GM12878 (cell line): ENCODE measurements around the gene OPN1SW. TPM values are rescaled to one million over a fixed set of nuclear protein-coding genes. Genes with fewer than 3 reads are reported as not detected.

ENCODE experiments used
- ATAC-seq: fragments of 200-7000 bp; cut with Tn5 transposase; 3 replicates; pipeline ENCODE4 v1.9.1; 2020; ENCODE audit warnings: mild to moderate bottlenecking, moderate library complexity
- BruUV-seq: library from RNA; stranded (reverse); fragments of 400-500 nt; replicated peaks from 2 replicates; lab custom pipeline; 2021; lab: Mats Ljungman, UMichigan
- CTCF ChIA-PET: fragments of 300-600 bp; sonication (Branson Sonifier 250); formaldehyde crosslinking; extraction: SDS; loops from one replicate; lab custom pipeline; 2021; ENCODE audit warnings: inconsistent platforms; lab: Yijun Ruan, JAX
- POLR2A ChIA-PET: fragments of 350-600 bp; formaldehyde crosslinking; extraction: SDS; loops from one replicate; lab custom pipeline; 2021; ENCODE audit warnings: inconsistent platforms; lab: Charles Lee
- RAD21 ChIA-PET: fragments of 300-600 bp; sonication (Branson Sonifier 250); formaldehyde crosslinking; loops from one replicate; lab custom pipeline; 2023; ENCODE audit warnings: antibody characterized with exemption; ENCODE audit not compliant: unreplicated experiment; lab: Charles Lee
- SMC1A ChIA-PET: fragments of 300-600 bp; sonication (Branson Sonifier 250); formaldehyde crosslinking; loops from one replicate; lab custom pipeline; 2023; ENCODE audit not compliant: unreplicated experiment, uncharacterized antibody; lab: Charles Lee
- DNase-seq: peaks from one replicate; pipeline ENCODE4 v3.0.0-alpha.2; 2011; ENCODE audit warnings: low read depth, low spot score
- FAIRE-seq: peaks from 3 replicates; lab custom pipeline; 2011; peaks lifted over from hg19 to GRCh38; lab: Jason Lieb, UNC
- H2AFZ ChIP-seq: 2 replicates; pipeline ENCODE4 v1.6.0; 2011; ENCODE audit warnings: low read depth, low read length, control low read depth; ENCODE audit not compliant: control insufficient read depth
- H3K27ac ChIP-seq: 2 replicates; pipeline ENCODE4 v1.5.1; 2011; ENCODE audit warnings: control low read depth; ENCODE audit not compliant: control insufficient read depth, insufficient read depth
- H3K27me3 ChIP-seq, 2 experiments: replicated peaks in 1 of 2; 2 replicates each; pipeline versions ENCODE4 v1.6.0 to v1.6.1; 2011; ENCODE audit warnings: low read length in 1 of 2; ENCODE audit not compliant: control insufficient read depth in 2 of 2, insufficient read depth in 2 of 2
- H3K36me3 ChIP-seq, 2 experiments: 2 replicates each; pipeline ENCODE4 v1.5.1; 2011; ENCODE audit warnings: low read length in 1 of 2; ENCODE audit not compliant: control insufficient read depth in 2 of 2, insufficient read depth in 2 of 2
- H3K4me1 ChIP-seq: 2 replicates; pipeline ENCODE4 v1.6.1; 2011; ENCODE audit warnings: mild to moderate bottlenecking, low read length, moderate library complexity, mixed read lengths; ENCODE audit not compliant: control insufficient read depth, insufficient read depth
- H3K4me2 ChIP-seq: 2 replicates; pipeline ENCODE4 v1.6.0; 2011; ENCODE audit warnings: control low read depth; ENCODE audit not compliant: control insufficient read depth, insufficient read depth
- H3K4me3 ChIP-seq: fragments of 200-600 bp; sonication (generic); 2 replicates; pipeline ENCODE4 v1.5.1; 2016
- H3K79me2 ChIP-seq: 2 replicates; pipeline ENCODE4 v1.6.0; 2011; ENCODE audit warnings: low read length; ENCODE audit not compliant: control insufficient read depth, insufficient read depth
- H3K9ac ChIP-seq: 2 replicates; pipeline ENCODE4 v1.8.0; 2011; ENCODE audit warnings: low read length, control low read depth, mixed read lengths; ENCODE audit not compliant: control insufficient read depth, insufficient read depth
- H3K9me3 ChIP-seq: replicated peaks from 3 replicates; pipeline ENCODE4 v1.5.1; 2011; ENCODE audit warnings: mild to moderate bottlenecking, low read length; ENCODE audit not compliant: control insufficient read depth, insufficient read depth
- H4K20me1 ChIP-seq: 2 replicates; pipeline ENCODE4 v1.6.0; 2011; ENCODE audit not compliant: control insufficient read depth, insufficient read depth
- CBX5 ChIP-seq: sonication (generic); IDR thresholded peaks from 2 replicates; pipeline ENCODE4 v1.6.1; 2016; ENCODE audit warnings: low read depth, moderate library complexity, mild to moderate bottlenecking, inconsistent platforms
- E4F1 ChIP-seq: fragments of 450-650 bp; IDR thresholded peaks from 2 replicates; pipeline ENCODE4 v1.6.1; 2018; ENCODE audit warnings: borderline replicate concordance, mild to moderate bottlenecking; ENCODE audit not compliant: partially characterized antibody
- EGR1 ChIP-seq, 2 experiments: IDR thresholded peaks; 1 replicate in 1 of 2; 2 replicates in 1 of 2; pipeline ENCODE4 v1.6.1; 2011 to 2012; ENCODE audit warnings: low read depth in 2 of 2, low read length in 2 of 2, borderline replicate concordance in 1 of 2, mild to moderate bottlenecking in 1 of 2, moderate library complexity in 1 of 2
- FOXK2 ChIP-seq: fragments of 450-650 bp; IDR thresholded peaks from 2 replicates; pipeline ENCODE4 v1.6.1; 2017; ENCODE audit warnings: mild to moderate bottlenecking, moderate library complexity
- HSF1 ChIP-seq: fragments of 150-350 bp; IDR thresholded peaks from 2 replicates; pipeline ENCODE4 v1.6.1; 2014; ENCODE audit warnings: mild to moderate bottlenecking, low read depth, low read length
- NFIC ChIP-seq: IDR thresholded peaks from 2 replicates; pipeline ENCODE4 v1.6.1; 2012; ENCODE audit warnings: low read depth, mild to moderate bottlenecking, inconsistent platforms, low read length, moderate library complexity
- NFYB ChIP-seq: IDR thresholded peaks from 2 replicates; pipeline ENCODE4 v1.6.1; 2011; ENCODE audit warnings: low read depth, mild to moderate bottlenecking, low read length, improper control_type of control experiment, moderate library complexity; ENCODE audit not compliant: insufficient read depth
- PAX8 ChIP-seq: fragments of 450-650 bp; IDR thresholded peaks from 2 replicates; pipeline ENCODE4 v1.6.1; 2017; ENCODE audit warnings: mild to moderate bottlenecking, moderate library complexity
- RAD21 ChIP-seq: IDR thresholded peaks from 2 replicates; pipeline ENCODE4 v1.6.1; 2011; ENCODE audit warnings: mild to moderate bottlenecking, low read depth, low read length, moderate library complexity; ENCODE audit not compliant: insufficient read depth
- RAD51 ChIP-seq: fragments of 450-650 bp; IDR thresholded peaks from 2 replicates; pipeline ENCODE4 v1.6.1; 2016; ENCODE audit warnings: moderate library complexity, mild to moderate bottlenecking, inconsistent platforms
- RFX5 ChIP-seq: IDR thresholded peaks from 2 replicates; pipeline ENCODE4 v1.6.1; 2011; ENCODE audit warnings: low read depth, low read length, improper control_type of control experiment
- RUNX3 ChIP-seq: IDR thresholded peaks from 2 replicates; pipeline ENCODE4 v1.6.1; 2012; ENCODE audit warnings: low read length, inconsistent platforms
- TARDBP ChIP-seq: IDR thresholded peaks from 2 replicates; pipeline ENCODE4 v1.6.1; 2016; ENCODE audit warnings: borderline replicate concordance
- ZNF384 ChIP-seq: IDR thresholded peaks from 2 replicates; pipeline ENCODE4 v1.6.1; 2012; ENCODE audit warnings: low read depth, mild to moderate bottlenecking, low read length, improper control_type of control experiment, borderline replicate concordance
- WGBS: methylation state at CpG from one replicate; pipeline ENCODE4 v1.1.6; 2016; ENCODE audit warnings: low lambda C conversion rate; ENCODE audit not compliant: insufficient replicate concordance, insufficient coverage; ENCODE audit errors: missing lambda C conversion rate; 5-methylcytosine and 5-hydroxymethylcytosine counted together
- in situ Hi-C: fragments of 300-500 bp; cut with MboI; formaldehyde crosslinking; loops from 9 replicates; pipeline ENCODE4 v1.14.3; 2018; ENCODE audit warnings: mixed read lengths
- intact Hi-C: fragments of 100-400 bp; cut with micrococcal nuclease; formaldehyde crosslinking; loops from one replicate; pipeline ENCODE4 v1.14.2; 2022; ENCODE audit not compliant: unreplicated experiment
- polyA plus RNA-seq, 11 experiments: library from polyadenylated mRNA; depleted of rRNA in 4 of 11; unstranded in 6 of 11; stranded (reverse) in 5 of 11; fragments of >200 nt; fragmentation: Nextera tagmentation in 4 of 11; fragmentation: Illumina TruSeq in 1 of 11; extraction: Ambion mirVana in 4 of 11; extraction: Trizol in 1 of 11; gene quantifications; 1 replicate in 1 of 11; 2 replicates in 10 of 11; pipeline versions ENCODE4 v1.2.1 to v1.2.3, GENCODE V29; 2011 to 2016; ENCODE audit warnings: inconsistent platforms in 2 of 11, missing spikeins in 2 of 11, low read depth in 1 of 11
- total RNA-seq, 4 experiments: library from RNA; depleted of rRNA in 3 of 4; stranded (reverse); fragments of >200 nt in 3 of 4; fragmentation: Illumina TruSeq in 1 of 4; extraction: Trizol in 1 of 4; gene quantifications; 2 replicates each; pipeline versions ENCODE4 v1.2.1 to v1.2.3, GENCODE V29; 2013 to 2021

Gene OPN1SW
- total and polyA plus RNA-seq, 10 of the 15 experiments (the other 5 are each of a cell fraction or from before 2014, with no cell fraction given), result 0.11 to 0.35 (median 0.19) TPM; not detected in 6

- FAIRE-seq (peak; percentile 18), DNase-seq (no peak), ATAC-seq (peak; percentile 13; the same call in 1 of the 3 replicates)
- no peak for TF ChIP-seq RUNX3
- TF ChIP-seq ZNF384, result no peak
- no peak for TF ChIP-seq CBX5
- no peak for TF ChIP-seq NFIC
- TF ChIP-seq E4F1, result no peak
- no peak for TF ChIP-seq RFX5
- no peak for TF ChIP-seq NFYB
- no peak for TF ChIP-seq FOXK2
- no peak for TF ChIP-seq RAD51
- TF ChIP-seq TARDBP, result no peak
- TF ChIP-seq PAX8, result no peak
- TF ChIP-seq RAD21, result no peak
- no peak for TF ChIP-seq HSF1
- TF ChIP-seq EGR1 (IDR thresholded peaks at IDR 0.05; ENCODE audit: borderline replicate concordance in 1 of 2, low read depth in 2 of 2, low read length in 2 of 2), result no peak
- no peak overlapping the region for H3K4me3 ChIP-seq
- no peak overlapping the region for H3K9ac ChIP-seq
- ChIA-PET SMC1A (no interaction called here), CTCF (interaction anchor here (0.5 to 0.6 kb wide), 2 partner anchors 269 to 354 kb away, joined by 3 to 4 read pairs; no protein-coding TSS in a partner anchor), POLR2A (no interaction called here), RAD21 (no interaction called here)
- peaks cover 2% of the 10 kb centered on the region; the same call in 1 of the 2 replicates for H4K20me1 ChIP-seq
- no peaks in the 10 kb centered on the region for H3K27me3 ChIP-seq
- WGBS, result 44% methylated on average over 2 of the region's 2 CpGs
- peaks cover 5% of the 10 kb centered on the region; the same call in 1 of the 2 replicates for H3K4me1 ChIP-seq
- no peaks in the 10 kb centered on the region for H3K9me3 ChIP-seq
- intact Hi-C loops, result no loop called here
- BruUV-seq, result no TSS peak
- peaks cover 88% of the 10 kb centered on the region for H3K79me2 ChIP-seq
- H3K36me3 ChIP-seq, result peaks cover 0 to 4% of the 10 kb centered on the region in 2 experiments; a peak in 2 of 4 replicates
- H3K27ac ChIP-seq, result no peak overlapping the region
- no peak overlapping the region; the same call in 1 of the 2 replicates for H3K4me2 ChIP-seq
- in situ Hi-C loops, result no loop called here
- no peak overlapping the region for H2AFZ ChIP-seq
These were observed 31.2 kb downstream of the OPN1SW start for GRCh38 chr7:128744366-128744905.
